PC-3 (cell line): ENCODE results near the gene SPATA31D4. TPM values are rescaled to one million over a fixed set of nuclear protein-coding genes. Genes with fewer than 3 reads are reported as not detected.

Experiments used
- ATAC-seq: fragments of 200-7000 bp; cut with Tn5 transposase; 2 replicates; pipeline ENCODE4 v1.9.1; 2020; ENCODE audit warnings: mild to moderate bottlenecking, moderate library complexity
- BruUV-seq: library from RNA; stranded (reverse); fragments of 400-500 nt; replicated peaks from 2 replicates; lab custom pipeline; 2021; lab: Mats Ljungman, UMichigan
- CTCF ChIA-PET: fragments of 300-600 bp; sonication (Branson Sonifier 250); formaldehyde crosslinking; loops from one replicate; lab custom pipeline; 2022; ENCODE audit warnings: antibody characterized with exemption; lab: Charles Lee
- POLR2A ChIA-PET: fragments of 300-600 bp; sonication (Branson Sonifier 250); formaldehyde crosslinking; loops from one replicate; lab custom pipeline; 2022; ENCODE audit warnings: antibody characterized with exemption; ENCODE audit not compliant: unreplicated experiment; lab: Charles Lee
- DNase-seq: peaks from one replicate; pipeline ENCODE4 v3.0.0-alpha.2; 2015
- H2AFZ ChIP-seq: fragments of 300-600 bp; sonication (generic); 2 replicates; pipeline ENCODE4 v1.6.0; 2016; ENCODE audit warnings: antibody characterized with exemption, low read length
- H3F3A ChIP-seq: fragments of 300-600 bp; sonication (generic); one replicate; pipeline ENCODE4 v1.6.0; 2017; ENCODE audit warnings: antibody characterized with exemption, low read length, control low read depth, mild to moderate bottlenecking; ENCODE audit not compliant: unreplicated experiment
- H3K27ac ChIP-seq: fragments of 300-600 bp; sonication (generic); 2 replicates; pipeline ENCODE4 v1.5.1; 2016; ENCODE audit warnings: mild to moderate bottlenecking, low read length
- H3K27me3 ChIP-seq: fragments of 300-600 bp; sonication (generic); 2 replicates; pipeline ENCODE4 v1.6.1; 2016; ENCODE audit warnings: low read length, mixed read lengths
- H3K36me3 ChIP-seq: fragments of 300-600 bp; sonication (generic); 2 replicates; pipeline ENCODE4 v1.6.1; 2016; ENCODE audit warnings: low read depth, mixed run types, low read length, mixed read lengths
- H3K4me1 ChIP-seq: fragments of 300-600 bp; sonication (generic); 2 replicates; pipeline ENCODE4 v1.5.1; 2016; ENCODE audit warnings: low read length; ENCODE audit not compliant: insufficient read depth
- H3K4me2 ChIP-seq: fragments of 300-600 bp; sonication (generic); 2 replicates; pipeline ENCODE4 v1.6.0; 2016; ENCODE audit warnings: low read length
- H3K4me3 ChIP-seq: fragments of 300-600 bp; sonication (generic); 2 replicates; pipeline ENCODE4 v1.5.1; 2016; ENCODE audit warnings: mild to moderate bottlenecking, low read length, mixed read lengths
- H3K79me2 ChIP-seq: fragments of 300-600 bp; sonication (generic); 2 replicates; pipeline ENCODE4 v1.6.1; 2017; ENCODE audit warnings: low read length, mixed read lengths
- H3K9ac ChIP-seq: fragments of 300-600 bp; sonication (generic); 2 replicates; pipeline ENCODE4 v1.6.0; 2016; ENCODE audit warnings: mild to moderate bottlenecking, low read length
- H3K9me2 ChIP-seq: fragments of 300-600 bp; sonication (generic); replicated peaks from 2 replicates; pipeline ENCODE4 v1.6.1; 2016; ENCODE audit warnings: mixed run types, low read length, mixed read lengths
- H3K9me3 ChIP-seq: fragments of 300-600 bp; sonication (generic); 2 replicates; pipeline ENCODE4 v1.6.1; 2016; ENCODE audit warnings: low read length, mixed read lengths
- H4K20me1 ChIP-seq: fragments of 300-600 bp; sonication (generic); 2 replicates; pipeline ENCODE4 v1.6.1; 2016; ENCODE audit warnings: low read length, mixed read lengths
- EZH2 ChIP-seq: fragments of 300-600 bp; sonication (generic); IDR thresholded peaks from one replicate; pipeline ENCODE4 v1.6.1; 2017; ENCODE audit warnings: antibody characterized with exemption, mild to moderate bottlenecking, low read length; ENCODE audit not compliant: unreplicated experiment
- EZH2phosphoT487 ChIP-seq: fragments of 300-600 bp; sonication (generic); IDR thresholded peaks from 2 replicates; pipeline ENCODE4 v1.6.1; 2018; ENCODE audit warnings: mild to moderate bottlenecking, antibody characterized with exemption, low read length, borderline replicate concordance
- intact Hi-C: fragments of 100-400 bp; cut with micrococcal nuclease; formaldehyde crosslinking; loops from 2 replicates; pipeline ENCODE4 v1.9.0; 2023
- total RNA-seq: library from RNA; depleted of rRNA; stranded (reverse); fragments of >200 nt; gene quantifications from 2 replicates; pipeline ENCODE4 v1.2.3, GENCODE V29; 2014; rRNA removed

Gene SPATA31D4
- total RNA-seq, 1 experiment from 2014 or later: not detected

GRCh38 chr9:81981883-81982282 is 53.7 kb downstream of the SPATA31D4 start:
- H3K79me2 ChIP-seq: no peaks in the 10 kb centered on the region

More at GRCh38 chr9:81981883-81982282, 53.7 kb downstream of the SPATA31D4 start:
- H3K36me3 ChIP-seq: no peaks in the 10 kb centered on the region
- no peak overlapping the region for H3K4me3 ChIP-seq
- CTCF ChIA-PET: no interaction called here
- H3K27me3 ChIP-seq: no peaks in the 10 kb centered on the region
- no peak overlapping the region for H3K27ac ChIP-seq
- no peak for DNase-seq
- intact Hi-C loops: no loop called here
- no peaks in the 10 kb centered on the region for H4K20me1 ChIP-seq
- H3F3A ChIP-seq: no peaks in the 10 kb centered on the region
- no peak overlapping the region for H3K4me2 ChIP-seq
- ATAC-seq: no peak
- no peaks in the 10 kb centered on the region for H3K9me2 ChIP-seq
- no peak overlapping the region for H3K9ac ChIP-seq
- no peak overlapping the region for H2AFZ ChIP-seq
- no peaks in the 10 kb centered on the region for H3K9me3 ChIP-seq
- H3K4me1 ChIP-seq: no peaks in the 10 kb centered on the region
- POLR2A ChIA-PET: no interaction called here
- no TSS peak for BruUV-seq
- TF ChIP-seq EZH2phosphoT487 (no peak), EZH2 (no peak)

Other genes starting within 250 kb of the SPATA31D4 start
- 49.0 and 55.6 TPM in 2 replicates for gene TLE1, start 238.9 kb upstream of the SPATA31D4 start, total RNA-seq
- not detected in 2 replicates for gene SPATA31D3, start 15.1 kb downstream of the SPATA31D4 start, total RNA-seq
- gene SPATA31D1, start 60.3 kb downstream of the SPATA31D4 start, total RNA-seq: not detected in 2 replicates